GM13976 (cell line): ENCODE results near the gene ADNP.
"Not testable (repeated sequence)": the region's sequence is repeated elsewhere in the genome, so short reads cannot be mapped to it uniquely, and the experiment has no call there.

Experiments
- DNase-seq: peaks from one replicate; pipeline ENCODE4 v3.0.0; 2012; ENCODE audit warnings: low spot score
- CTCF ChIP-seq: IDR thresholded peaks from 2 replicates; pipeline ENCODE4 v1.5.1; 2012; ENCODE audit warnings: borderline replicate concordance, mild to moderate bottlenecking; ENCODE audit not compliant: insufficient read depth; ENCODE audit errors: extremely low read depth, missing control alignments, control extremely low read depth
- in situ Hi-C: fragments of 300-500 bp; cut with MboI; formaldehyde crosslinking; loops from one replicate; pipeline ENCODE4 v1.12.0; 2022; ENCODE audit warnings: low sequenced_read_pairs, mixed read lengths, inconsistent platforms; ENCODE audit not compliant: unreplicated experiment

The ADNP gene

GRCh38 chr20:50885068-50885467 is 46.2 kb downstream of the ADNP start:
- in situ Hi-C loops, result no loop called here
- no peak for DNase-seq
- TF ChIP-seq CTCF, result no peak

- in situ Hi-C loops, result no loop called here
- TF ChIP-seq CTCF, result no peak
Observed at GRCh38 chr20:50883856-50884255, 47.4 kb downstream of the ADNP start.

GRCh38 chr20:50881759-50882424 is 49.3 kb downstream of the ADNP start:
- in situ Hi-C loops, DNase-seq: not testable (repeated sequence)

More at GRCh38 chr20:50883856-50884255, 47.4 kb downstream of the ADNP start:
- DNase-seq, result no peak

GRCh38 chr20:50879649-50880550 is 51.3 kb downstream of the ADNP start:
- in situ Hi-C loops, result no loop called here
- no peak for TF ChIP-seq CTCF
- no peak for DNase-seq

GRCh38 chr20:50877232-50877743 is 53.9 kb downstream of the ADNP start:
- no peak for TF ChIP-seq CTCF
- DNase-seq, result no peak
- in situ Hi-C loops, result no loop called here

- no peak for TF ChIP-seq CTCF
- DNase-seq, result no peak
- in situ Hi-C loops, result no loop called here
Observed at GRCh38 chr20:50876816-50877215, 54.4 kb downstream of the ADNP start.

GRCh38 chr20:50876063-50876685 is 55.1 kb downstream of the ADNP start:
- in situ Hi-C loops, result no loop called here
- TF ChIP-seq CTCF, result no peak
- peak; percentile 20 for DNase-seq
